Retinal pigment epithelial cell (primary cell): ENCODE results near the gene PTPN22.

ENCODE experiments used
- DNase-seq: peaks from one replicate; pipeline ENCODE4 v3.0.0-alpha.2; 2010; ENCODE audit warnings: low read depth
- H3K4me3 ChIP-seq: 2 replicates; pipeline ENCODE4 v1.5.1; 2011; ENCODE audit warnings: mild to moderate bottlenecking, low read length, control low read depth, moderate library complexity
- TF ChIP-seq, protein P1 (sequence below): conservative IDR thresholded peaks from 2 replicates; pipeline ENCODE4 v1.5.1; 2011; ENCODE audit warnings: low read depth, low read length, control low read depth, inconsistent platforms

Gene PTPN22

DNA sequence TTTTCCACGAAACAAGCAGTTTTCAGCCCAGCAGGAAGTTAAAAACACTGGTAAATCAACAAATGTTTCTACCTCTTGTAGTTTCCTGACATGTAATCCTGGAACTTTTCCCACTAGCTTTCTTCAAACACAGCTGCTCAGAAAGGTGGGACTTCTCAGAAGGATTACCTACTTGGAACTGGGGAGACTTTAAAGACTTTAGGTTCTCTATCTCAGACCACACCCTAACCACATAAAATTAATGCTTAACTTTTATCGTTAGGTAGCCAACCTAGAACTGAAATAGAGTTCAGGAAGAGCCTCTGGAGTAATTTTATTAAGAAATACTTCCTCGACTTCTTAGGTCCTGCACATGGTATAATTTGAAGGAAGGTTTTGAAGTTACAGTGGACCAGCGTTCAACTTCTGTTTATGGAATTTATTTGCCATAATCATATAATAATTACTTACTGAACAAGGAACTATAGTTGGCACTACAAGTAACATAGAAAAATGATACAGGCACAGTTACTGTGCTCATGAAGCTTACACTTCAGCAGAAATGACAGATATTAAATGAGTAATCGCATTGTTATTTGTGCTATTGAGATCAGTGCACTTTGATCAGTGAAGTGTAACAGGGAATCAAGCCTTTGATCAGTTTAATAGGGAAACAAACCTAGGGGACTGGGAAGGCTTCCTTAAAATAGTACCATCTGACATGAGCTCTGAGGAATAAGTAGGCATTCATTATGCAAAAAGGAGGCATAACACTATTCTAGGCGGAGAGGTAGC, 16.1 kb upstream of the PTPN22 start, which contains the start of gene BCL2L15:
BCL2L15 (minus strand) TSS at position 180 of the 774 bp plus-strand sequence. CDS start 206 bp downstream, outside the sequence.
- H3K4me3 ChIP-seq, result no peak within 1 kb of the TSS
- DNase-seq, result peak; percentile 31
- TF ChIP-seq, protein P1, sequence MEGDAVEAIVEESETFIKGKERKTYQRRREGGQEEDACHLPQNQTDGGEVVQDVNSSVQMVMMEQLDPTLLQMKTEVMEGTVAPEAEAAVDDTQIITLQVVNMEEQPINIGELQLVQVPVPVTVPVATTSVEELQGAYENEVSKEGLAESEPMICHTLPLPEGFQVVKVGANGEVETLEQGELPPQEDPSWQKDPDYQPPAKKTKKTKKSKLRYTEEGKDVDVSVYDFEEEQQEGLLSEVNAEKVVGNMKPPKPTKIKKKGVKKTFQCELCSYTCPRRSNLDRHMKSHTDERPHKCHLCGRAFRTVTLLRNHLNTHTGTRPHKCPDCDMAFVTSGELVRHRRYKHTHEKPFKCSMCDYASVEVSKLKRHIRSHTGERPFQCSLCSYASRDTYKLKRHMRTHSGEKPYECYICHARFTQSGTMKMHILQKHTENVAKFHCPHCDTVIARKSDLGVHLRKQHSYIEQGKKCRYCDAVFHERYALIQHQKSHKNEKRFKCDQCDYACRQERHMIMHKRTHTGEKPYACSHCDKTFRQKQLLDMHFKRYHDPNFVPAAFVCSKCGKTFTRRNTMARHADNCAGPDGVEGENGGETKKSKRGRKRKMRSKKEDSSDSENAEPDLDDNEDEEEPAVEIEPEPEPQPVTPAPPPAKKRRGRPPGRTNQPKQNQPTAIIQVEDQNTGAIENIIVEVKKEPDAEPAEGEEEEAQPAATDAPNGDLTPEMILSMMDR, result no peak

DNA sequence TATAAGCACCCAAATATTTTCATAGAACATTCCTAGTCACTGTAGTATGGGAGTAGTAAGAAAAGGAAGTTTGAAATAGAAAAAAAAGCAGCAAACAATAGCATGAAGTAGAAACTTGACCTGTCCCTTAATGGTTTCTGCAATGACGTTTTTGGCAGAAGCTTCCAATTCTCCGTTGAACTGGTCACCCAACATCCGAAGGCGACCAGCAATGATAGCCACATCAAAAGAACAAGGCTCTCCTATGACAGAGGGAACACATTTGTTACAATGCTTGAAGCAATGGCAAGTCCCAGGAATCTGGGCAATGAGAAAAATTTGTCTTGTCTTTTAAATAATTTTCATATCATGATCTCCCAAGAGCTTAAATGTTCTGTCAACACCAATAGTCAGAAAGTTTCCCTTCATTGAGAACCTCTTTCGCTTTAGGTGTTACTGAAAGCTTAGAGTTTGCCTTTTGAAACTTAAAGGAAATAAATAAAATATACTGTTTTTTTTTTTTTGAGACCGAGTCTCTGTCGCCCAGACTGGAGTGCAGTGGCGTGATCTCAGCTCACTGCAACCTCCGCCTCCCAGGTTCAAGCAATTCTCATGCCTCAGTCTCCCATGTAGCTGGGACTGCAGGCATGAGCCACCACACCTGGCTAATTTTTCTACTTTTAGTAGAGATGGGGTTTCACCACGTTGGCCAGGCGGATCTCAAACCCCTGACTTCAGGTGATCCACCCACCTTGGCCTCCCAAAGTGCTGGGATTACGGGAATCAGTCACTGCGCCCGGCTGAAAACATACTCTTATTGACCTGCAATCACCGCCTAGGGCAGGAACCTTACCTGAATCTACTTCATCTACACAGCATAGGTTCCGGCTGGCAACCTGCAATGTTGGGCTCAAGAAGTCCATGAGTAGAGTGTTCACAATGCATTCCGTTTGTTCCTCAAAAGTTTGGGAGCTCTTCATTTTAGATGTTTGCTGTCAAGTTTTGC, 15.2 kb upstream of the PTPN22 start:
- DNase-seq, result no peak
- TF ChIP-seq, protein P1, result no peak

DNA sequence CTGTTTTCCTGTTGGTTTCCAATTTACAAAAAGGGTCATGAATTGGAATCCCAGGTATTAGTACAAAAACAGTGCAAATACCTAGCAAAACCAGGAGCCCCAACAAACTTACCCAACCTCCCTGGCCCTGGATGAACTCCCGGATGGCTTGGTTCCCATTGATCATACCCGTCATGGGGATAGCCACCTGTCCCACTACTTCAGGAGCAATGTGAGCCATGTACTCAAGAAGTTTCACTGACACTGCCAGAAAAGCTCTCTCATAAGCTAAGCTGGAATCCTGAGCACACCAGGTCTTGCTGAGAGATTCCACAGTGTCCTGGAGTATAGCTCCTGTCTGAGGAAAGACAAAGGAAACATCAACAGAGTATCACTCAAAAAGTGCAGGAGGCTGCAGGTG, 10.1 kb upstream of the PTPN22 start:
- H3K4me3 ChIP-seq, result no peak overlapping the region
- no peak for DNase-seq
- TF ChIP-seq, protein P1, result no peak

More for the DNA sequence above, 15.2 kb upstream of the PTPN22 start:
- H3K4me3 ChIP-seq, result no peak overlapping the region

DNA sequence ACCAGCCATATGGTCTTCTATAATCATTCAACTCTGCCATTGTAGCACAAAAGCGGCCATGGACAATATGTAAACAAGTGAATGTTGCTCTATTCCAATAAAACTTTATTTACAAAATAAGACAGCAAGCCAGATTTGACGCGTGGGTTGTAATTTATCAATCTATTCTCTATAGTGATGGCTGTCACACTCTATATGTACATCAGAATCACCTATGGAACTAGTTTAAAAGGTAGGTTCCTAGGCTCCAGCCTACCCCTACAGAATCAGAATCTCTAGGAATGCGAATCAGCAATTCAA, 8.2 kb upstream of the PTPN22 start:
- TF ChIP-seq, protein P1, result no peak
- DNase-seq, result no peak
- no peak overlapping the region for H3K4me3 ChIP-seq

DNA sequence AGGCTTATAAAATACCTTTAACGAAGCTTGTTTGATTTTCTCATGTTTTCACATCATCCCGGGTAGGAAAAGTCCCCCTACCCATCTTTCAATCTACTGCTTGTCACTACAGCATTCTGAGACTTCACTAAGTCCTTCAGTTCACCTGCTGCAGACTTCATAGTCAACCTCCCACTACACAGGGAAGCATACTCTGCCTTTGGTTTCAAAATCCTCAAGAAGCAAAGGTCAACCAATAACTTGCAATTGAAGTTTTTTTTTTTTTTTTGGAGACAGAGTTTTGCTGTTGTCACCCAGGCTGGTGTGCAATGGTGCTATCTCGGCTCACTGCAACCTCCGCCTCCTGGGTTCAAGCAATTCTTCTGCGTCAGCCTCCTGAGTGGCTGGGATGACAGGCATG, 4.7 kb upstream of the PTPN22 start:
- H3K4me3 ChIP-seq, result no peak overlapping the region
- TF ChIP-seq, protein P1, result no peak
- DNase-seq, result no peak

DNA sequence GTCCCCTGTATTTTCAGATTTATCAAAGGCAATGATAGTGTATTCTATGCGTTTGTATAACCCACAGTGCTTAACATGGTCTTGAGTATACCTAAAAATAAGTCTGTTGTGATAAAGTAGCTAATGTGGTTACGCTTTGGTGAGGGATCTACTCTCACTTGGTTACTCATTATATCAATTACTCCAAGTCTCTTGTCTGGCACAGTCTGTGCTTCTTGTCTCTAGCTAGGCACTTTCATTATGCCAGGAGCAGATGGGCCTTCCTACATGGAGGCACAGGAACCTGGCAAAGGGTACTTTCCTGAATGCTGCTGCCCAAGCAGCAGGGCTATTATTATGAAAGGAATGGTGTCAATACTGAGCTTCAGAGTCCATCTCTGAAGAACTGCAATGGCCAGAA, 4.2 kb upstream of the PTPN22 start:
- TF ChIP-seq, protein P1, result no peak
- DNase-seq, result no peak
- no peak overlapping the region for H3K4me3 ChIP-seq
